Body of pancreas (tissue), 4 donors: ENCODE measurements around the gene CTXN1. TPM values are rescaled to one million over a fixed set of nuclear protein-coding genes. Genes with fewer than 3 reads are reported as not detected.

Source experiments
- ATAC-seq: fragments of 150-250 bp; one replicate; pipeline ENCODE4 v1.9.1; 2016
- DNase-seq, 4 donors: peaks; one replicate each; pipeline ENCODE4 v3.0.0-alpha.2; 2019
- H3K27ac ChIP-seq, 4 donors: fragments of 200-600 bp; sonication (generic); 1 replicate in 3 of 4; 2 replicates in 1 of 4; pipeline versions ENCODE4 v1.5.1 to v1.6.1; 2016 to 2019; ENCODE audit warnings: mild to moderate bottlenecking in 1 of 4, mixed read lengths in 1 of 4, moderate library complexity in 1 of 4
- H3K27me3 ChIP-seq, 2 donors: fragments of 200-600 bp; sonication (generic); one replicate each; pipeline ENCODE4 v1.6.0; 2016; ENCODE audit warnings: mild to moderate bottlenecking in 1 of 2
- H3K36me3 ChIP-seq, 2 donors: fragments of 200-600 bp; sonication (generic); replicated peaks in 1 of 2; 2 replicates each; pipeline ENCODE4 v1.5.1; 2016; ENCODE audit warnings: low read depth in 2 of 2; ENCODE audit not compliant: insufficient read depth in 1 of 2
- H3K4me1 ChIP-seq: fragments of 200-600 bp; sonication (generic); one replicate; pipeline ENCODE4 v1.6.0; 2016
- H3K4me3 ChIP-seq, 2 donors: fragments of 200-600 bp; sonication (generic); 1 replicate in 1 of 2; 2 replicates in 1 of 2; pipeline ENCODE4 v1.5.1; 2016 to 2019
- H3K9me3 ChIP-seq, 3 donors: fragments of 200-600 bp; sonication (generic); 1 replicate in 2 of 3; 2 replicates in 1 of 3; pipeline ENCODE4 v1.5.1; 2016
- CTCF ChIP-seq, 7 experiments: fragments of 450-650 bp in 4 of 7; fragments of 200-600 bp in 3 of 7; sonication (generic) in 3 of 7; IDR thresholded peaks; one replicate each; pipeline ENCODE4 v1.5.1; 2016 to 2019; ENCODE audit warnings: antibody characterized with exemption in 7 of 7
- POLR2A ChIP-seq, 3 donors: fragments of 450-650 bp; IDR thresholded peaks; one replicate each; pipeline ENCODE4 v1.6.1; 2016; ENCODE audit warnings: antibody characterized with exemption in 3 of 3, mild to moderate bottlenecking in 2 of 3
- WGBS, 2 donors: methylation state at CpG; one replicate each; pipeline ENCODE4 v1.1.5; 2017; 5-methylcytosine and 5-hydroxymethylcytosine counted together
- intact Hi-C: fragments of 100-400 bp; cut with DNase I; formaldehyde crosslinking; loops from one replicate; pipeline ENCODE4 v1.15.1; 2023
- total RNA-seq, 2 donors: library from RNA; depleted of rRNA; stranded (reverse); fragments of >200 nt; gene quantifications; one replicate each; pipeline ENCODE4 v1.1.0, GENCODE V29; 2016

CTXN1 gene
- total RNA-seq, 2 donors from 2014 or later: 5.7 to 10.2 TPM

GRCh38 chr19:7901337-7901736, 24.6 kb downstream of the CTXN1 start:
- intact Hi-C loops: loop anchor here (10.0 kb wide), 1 partner anchor 47 kb away; no protein-coding TSS in a partner anchor
- Histone ChIP-seq H3K4me3 (no peak overlapping the region), H3K27ac (no peak overlapping the region), H3K4me1 (peaks cover 38% of the 10 kb centered on the region), H3K9me3 (no peaks in the 10 kb centered on the region), H3K27me3 (no peaks in the 10 kb centered on the region), H3K36me3 (no peaks in the 10 kb centered on the region)
- TF ChIP-seq POLR2A (IDR thresholded peaks at IDR 0.05) (no peak), CTCF (IDR thresholded peaks at IDR 0.05) (no peak)
- WGBS, 2 donors: 86 to 90% methylated on average over 7 of the region's 7 CpGs
- DNase-seq (no peak), ATAC-seq (no peak)

- Histone ChIP-seq H3K36me3 (no peaks in the 10 kb centered on the region), H3K27ac (no peak overlapping the region), H3K9me3 (no peaks in the 10 kb centered on the region), H3K27me3 (no peaks in the 10 kb centered on the region), H3K4me3 (no peak overlapping the region), H3K4me1 (peaks cover 34% of the 10 kb centered on the region)
- no peak for ATAC-seq
- intact Hi-C loops: loop anchor here (10.0 kb wide), 1 partner anchor 46 kb away; no protein-coding TSS in a partner anchor
- DNase-seq: no peak
- WGBS, 2 donors: 67 to 68% methylated on average over 2 to 3 of the region's 3 CpGs
- TF ChIP-seq POLR2A (IDR thresholded peaks at IDR 0.05) (no peak), CTCF (IDR thresholded peaks at IDR 0.05) (no peak)
These were observed 25.0 kb downstream of the CTXN1 start for GRCh38 chr19:7900931-7901330.

GRCh38 chr19:7900401-7900870, 25.5 kb downstream of the CTXN1 start:
- H3K27ac ChIP-seq: no peak overlapping the region
- DNase-seq: no peak
- peaks cover 29% of the 10 kb centered on the region for H3K4me1 ChIP-seq
- no peaks in the 10 kb centered on the region for H3K27me3 ChIP-seq
- H3K9me3 ChIP-seq: no peaks in the 10 kb centered on the region
- no peaks in the 10 kb centered on the region for H3K36me3 ChIP-seq
- TF ChIP-seq CTCF (IDR thresholded peaks at IDR 0.05) (no peak), POLR2A (IDR thresholded peaks at IDR 0.05) (no peak)
- no peak overlapping the region for H3K4me3 ChIP-seq
- no peak for ATAC-seq
- WGBS, 2 donors: 81 to 91% methylated on average over 3 to 21 of the region's 21 CpGs
- intact Hi-C loops: loop anchor here (10.0 kb wide), 1 partner anchor 46 kb away; no protein-coding TSS in a partner anchor

DNA sequence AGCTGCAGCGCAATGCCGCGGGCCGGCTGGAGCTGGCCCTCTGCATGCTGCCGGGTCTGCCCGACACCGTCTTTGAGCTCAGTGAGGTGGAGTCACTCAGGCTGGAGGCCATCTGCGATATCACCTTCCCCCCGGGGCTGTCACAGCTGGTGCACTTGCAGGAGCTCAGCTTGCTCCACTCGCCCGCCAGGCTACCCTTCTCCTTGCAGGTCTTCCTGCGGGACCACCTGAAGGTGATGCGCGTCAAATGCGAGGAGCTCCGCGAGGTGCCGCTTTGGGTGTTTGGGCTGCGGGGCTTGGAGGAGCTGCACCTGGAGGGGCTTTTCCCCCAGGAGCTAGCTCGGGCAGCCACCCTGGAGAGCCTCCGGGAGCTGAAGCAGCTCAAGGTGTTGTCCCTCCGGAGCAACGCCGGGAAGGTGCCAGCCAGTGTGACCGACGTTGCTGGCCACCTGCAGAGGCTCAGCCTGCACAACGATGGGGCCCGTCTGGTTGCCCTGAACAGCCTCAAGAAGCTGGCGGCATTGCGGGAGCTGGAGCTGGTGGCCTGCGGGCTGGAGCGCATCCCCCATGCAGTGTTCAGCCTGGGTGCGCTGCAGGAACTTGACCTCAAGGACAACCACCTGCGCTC, 26.1 kb downstream of the CTXN1 start:
- intact Hi-C loops: loop anchor here (10.0 kb wide), 1 partner anchor 45 kb away; no protein-coding TSS in a partner anchor
- no peak overlapping the region for H3K27ac ChIP-seq
- DNase-seq (no peak), ATAC-seq (no peak)
- peaks cover 26% of the 10 kb centered on the region for H3K4me1 ChIP-seq
- H3K9me3 ChIP-seq: no peaks in the 10 kb centered on the region
- no peaks in the 10 kb centered on the region for H3K27me3 ChIP-seq
- no peak overlapping the region for H3K4me3 ChIP-seq
- TF ChIP-seq CTCF (IDR thresholded peaks at IDR 0.05): no peak
- TF ChIP-seq POLR2A (IDR thresholded peaks at IDR 0.05): no peak
- WGBS, 2 donors: 90 to 96% methylated on average over 8 to 21 of the region's 34 CpGs
- H3K36me3 ChIP-seq: no peaks in the 10 kb centered on the region

- TF ChIP-seq POLR2A (IDR thresholded peaks at IDR 0.05) (no peak), CTCF (IDR thresholded peaks at IDR 0.05) (no peak)
- Histone ChIP-seq H3K27ac (no peak overlapping the region), H3K36me3 (no peaks in the 10 kb centered on the region), H3K4me3 (no peak overlapping the region), H3K4me1 (peaks cover 22% of the 10 kb centered on the region), H3K27me3 (no peaks in the 10 kb centered on the region), H3K9me3 (no peaks in the 10 kb centered on the region)
- 96 to 97% methylated on average over 16 of the region's 16 CpGs for WGBS, 2 donors
- ATAC-seq (no peak), DNase-seq (no peak)
- intact Hi-C loops: no loop called here
These were observed 27.0 kb downstream of the CTXN1 start for GRCh38 chr19:7898967-7899366.
